GM12874 (cell line): ENCODE measurements around the gene TMEM37.

Experiments used
- TF ChIP-seq, protein P1 (sequence below): IDR thresholded peaks from 2 replicates; pipeline ENCODE4 v1.5.1; 2011; ENCODE audit warnings: low read depth, mild to moderate bottlenecking, control low read depth, low read length, moderate library complexity; ENCODE audit not compliant: insufficient read depth

The TMEM37 gene

GRCh38 chr2:119441376-119442225 is 9.9 kb downstream of the TMEM37 start:
- TF ChIP-seq, protein P1, sequence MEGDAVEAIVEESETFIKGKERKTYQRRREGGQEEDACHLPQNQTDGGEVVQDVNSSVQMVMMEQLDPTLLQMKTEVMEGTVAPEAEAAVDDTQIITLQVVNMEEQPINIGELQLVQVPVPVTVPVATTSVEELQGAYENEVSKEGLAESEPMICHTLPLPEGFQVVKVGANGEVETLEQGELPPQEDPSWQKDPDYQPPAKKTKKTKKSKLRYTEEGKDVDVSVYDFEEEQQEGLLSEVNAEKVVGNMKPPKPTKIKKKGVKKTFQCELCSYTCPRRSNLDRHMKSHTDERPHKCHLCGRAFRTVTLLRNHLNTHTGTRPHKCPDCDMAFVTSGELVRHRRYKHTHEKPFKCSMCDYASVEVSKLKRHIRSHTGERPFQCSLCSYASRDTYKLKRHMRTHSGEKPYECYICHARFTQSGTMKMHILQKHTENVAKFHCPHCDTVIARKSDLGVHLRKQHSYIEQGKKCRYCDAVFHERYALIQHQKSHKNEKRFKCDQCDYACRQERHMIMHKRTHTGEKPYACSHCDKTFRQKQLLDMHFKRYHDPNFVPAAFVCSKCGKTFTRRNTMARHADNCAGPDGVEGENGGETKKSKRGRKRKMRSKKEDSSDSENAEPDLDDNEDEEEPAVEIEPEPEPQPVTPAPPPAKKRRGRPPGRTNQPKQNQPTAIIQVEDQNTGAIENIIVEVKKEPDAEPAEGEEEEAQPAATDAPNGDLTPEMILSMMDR: no peak

DNA sequence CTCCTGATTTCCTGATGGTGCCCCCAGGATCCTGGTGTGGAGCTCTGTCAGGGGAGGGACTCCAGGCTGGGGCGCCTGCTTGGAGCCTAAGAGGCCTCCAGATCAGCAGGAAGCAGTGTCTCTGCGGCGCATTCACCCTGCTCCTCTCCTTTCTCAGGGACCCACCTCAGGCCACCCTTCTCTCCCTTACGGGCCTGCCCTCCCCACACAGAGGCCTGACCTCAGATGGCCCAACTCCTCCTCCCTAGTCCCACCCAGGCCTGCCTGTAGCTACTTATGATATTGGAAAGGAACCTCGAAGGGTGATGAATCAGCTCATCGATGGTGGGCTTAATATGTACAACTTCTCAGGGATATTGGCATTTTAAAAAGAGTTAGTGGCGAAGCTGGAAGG is 10.6 kb downstream of the TMEM37 start:
- TF ChIP-seq, protein P1: no peak

DNA sequence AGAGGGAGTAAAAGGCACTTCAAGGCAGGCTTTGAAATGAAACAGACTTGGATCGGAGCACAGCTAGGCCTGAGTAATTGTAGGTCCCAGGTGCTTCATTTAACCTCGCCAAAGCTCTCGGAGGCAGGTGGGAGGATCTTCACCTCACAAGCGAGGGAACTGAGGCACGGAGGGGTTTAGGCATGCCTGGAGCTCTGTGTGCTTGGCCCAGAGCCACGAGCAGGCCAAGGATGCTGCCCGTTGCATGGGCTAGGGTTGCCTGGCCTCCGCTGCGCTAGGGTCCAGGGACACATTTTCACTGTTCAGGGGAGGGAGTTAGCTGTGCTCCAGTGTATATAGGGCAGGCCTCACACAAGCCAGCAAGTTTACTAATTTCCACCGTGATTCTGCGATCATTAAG is 11.2 kb downstream of the TMEM37 start:
- TF ChIP-seq, protein P1: no peak

DNA sequence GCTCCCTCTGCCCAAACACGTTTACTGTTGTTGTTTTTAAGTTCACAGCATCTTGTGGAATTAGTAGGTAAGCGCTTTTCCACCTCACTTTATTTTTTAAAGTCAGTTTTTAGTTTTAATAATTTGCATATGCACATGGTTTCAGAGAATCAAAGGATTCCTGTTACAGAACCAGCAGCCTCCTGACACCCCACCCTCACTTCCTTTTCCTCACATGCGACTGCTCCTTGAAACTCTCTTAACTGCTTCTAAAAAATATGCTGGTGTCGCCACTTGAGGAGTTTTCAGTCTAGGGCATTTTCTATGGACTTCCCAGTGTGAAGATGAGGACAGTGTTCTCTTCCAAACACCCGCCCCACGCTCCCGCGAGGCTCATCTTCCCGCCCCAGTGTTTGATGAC is 14.4 kb downstream of the TMEM37 start:
- TF ChIP-seq, protein P1: no peak

- TF ChIP-seq, protein P1: no peak
Measured at GRCh38 chr2:119448427-119449141, 16.9 kb downstream of the TMEM37 start.

GRCh38 chr2:119449521-119449920 is 17.9 kb downstream of the TMEM37 start:
- TF ChIP-seq, protein P1: no peak

GRCh38 chr2:119451336-119452050 is 19.8 kb downstream of the TMEM37 start:
- TF ChIP-seq, protein P1: no peak
